ENCODE data around the gene SRP9.
A peak's percentile ranks its signal among the peaks of the same experiment; 100 is the strongest.
"Not testable (repeated sequence)": the region's sequence is repeated elsewhere in the genome, so short reads cannot be mapped to it uniquely, and the experiment has no call there.

The SRP9 gene

DNA sequence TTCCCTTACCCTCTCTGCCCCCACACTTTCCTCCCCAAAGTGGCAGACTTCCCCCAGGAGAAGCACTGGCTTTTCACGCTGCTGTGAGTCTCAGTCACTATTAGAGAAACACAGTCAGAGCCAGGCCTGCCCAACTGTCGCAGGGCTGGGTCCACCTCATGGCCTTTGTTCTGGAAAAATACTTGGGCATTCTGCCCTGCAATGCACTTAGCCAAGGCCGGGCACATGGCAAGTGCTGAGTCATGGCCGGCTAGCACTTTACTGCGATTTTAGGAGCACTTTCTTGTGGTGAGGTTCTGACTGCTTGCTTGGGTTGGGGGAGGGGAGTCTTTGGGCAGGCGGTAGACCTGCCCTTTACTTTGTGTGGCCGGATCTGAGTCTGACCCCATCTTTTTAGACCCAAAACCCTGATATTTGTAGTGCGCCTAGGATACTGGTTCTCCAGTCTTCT is 40.0 kb downstream of the SRP9 start:
- DNase-seq = peak; percentile 88

DNA sequence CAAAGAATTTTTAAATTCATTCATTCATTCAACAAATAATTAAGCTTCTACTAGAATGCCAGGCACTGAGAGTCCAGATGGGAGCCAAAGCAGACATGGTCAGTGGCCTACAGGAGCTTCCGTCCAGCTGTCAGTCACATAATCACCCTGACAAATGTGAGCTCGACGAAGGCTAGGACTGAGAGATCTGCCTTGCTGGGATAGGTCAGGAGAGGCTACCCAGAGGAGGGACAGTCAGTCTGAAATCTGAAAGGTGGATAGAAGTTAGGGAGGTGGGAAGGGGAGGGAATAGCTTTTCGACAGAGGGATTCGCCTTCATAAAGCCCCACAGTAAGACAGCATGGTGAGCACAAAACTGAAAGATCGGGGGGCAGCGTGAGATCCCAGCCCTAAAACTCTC is 40.6 kb downstream of the SRP9 start:
- no peak for DNase-seq

DNA sequence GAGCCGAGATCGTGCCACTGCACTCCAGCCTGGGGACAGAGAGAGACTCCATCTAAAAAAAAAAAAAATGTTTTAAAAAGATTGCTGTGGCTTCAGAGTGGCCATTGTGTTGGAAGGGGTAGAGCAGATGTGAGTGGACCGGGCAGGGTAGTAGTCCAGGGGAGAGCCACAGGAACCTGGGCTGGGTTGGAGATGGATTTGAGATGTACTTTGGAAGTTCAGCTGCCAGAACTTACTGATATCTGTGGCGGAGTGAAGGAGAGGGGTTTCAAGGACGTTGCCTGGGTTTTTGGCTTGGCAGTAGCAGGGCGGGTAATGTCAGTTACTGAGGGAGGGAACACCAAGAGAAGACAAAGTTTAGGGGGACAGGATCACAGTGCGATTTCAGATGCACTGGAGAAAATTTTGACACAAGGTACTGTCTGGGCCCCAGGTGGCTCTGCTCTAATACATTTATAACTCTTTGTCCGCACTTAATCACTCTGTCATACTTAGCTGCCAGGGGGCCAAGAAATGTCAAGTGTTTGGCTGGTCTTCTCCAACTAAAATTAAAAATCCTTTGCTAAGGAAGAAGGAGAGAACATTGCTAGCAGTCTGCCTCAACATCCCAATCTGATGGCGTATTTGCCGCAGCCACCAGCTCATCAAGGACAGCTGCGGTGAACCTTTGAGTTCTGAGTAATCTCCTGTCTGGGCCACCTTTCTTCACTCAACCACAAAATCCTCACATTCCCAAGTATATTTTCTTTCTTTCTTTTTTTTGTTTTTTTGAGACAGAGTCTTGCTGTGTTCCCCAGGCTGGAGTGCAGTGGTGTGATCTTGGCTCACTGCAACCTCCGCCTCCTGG is 41.9 kb downstream of the SRP9 start:
- no peak for DNase-seq

GRCh38 chr1:225820522-225821120 is 43.0 kb downstream of the SRP9 start:
- no peak for DNase-seq

GRCh38 chr1:225822655-225823403 is 45.2 kb downstream of the SRP9 start:
- DNase-seq = no peak

DNA sequence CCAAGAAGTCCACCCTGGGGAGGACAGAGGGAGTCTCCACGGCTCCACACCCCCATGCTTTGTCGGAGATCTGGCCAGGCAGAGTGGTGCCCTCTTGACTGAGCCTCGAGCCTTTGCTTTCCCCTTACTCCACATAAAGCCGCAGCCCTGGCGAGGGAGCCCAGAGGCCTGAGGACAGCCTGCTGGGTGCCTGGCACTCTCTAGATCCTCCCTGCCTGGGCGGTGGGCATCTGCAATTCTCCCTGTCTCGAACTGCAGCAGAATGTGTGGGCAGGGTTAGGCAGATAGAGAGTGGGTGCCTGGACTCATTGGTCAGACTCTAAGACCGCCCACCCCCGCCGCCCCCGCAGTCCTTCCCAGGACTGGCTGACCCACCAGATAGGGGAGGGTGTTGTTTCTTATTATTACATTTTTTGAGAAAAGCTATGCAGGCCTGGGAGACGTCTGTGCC is 46.2 kb downstream of the SRP9 start:
- DNase-seq = no peak

DNA sequence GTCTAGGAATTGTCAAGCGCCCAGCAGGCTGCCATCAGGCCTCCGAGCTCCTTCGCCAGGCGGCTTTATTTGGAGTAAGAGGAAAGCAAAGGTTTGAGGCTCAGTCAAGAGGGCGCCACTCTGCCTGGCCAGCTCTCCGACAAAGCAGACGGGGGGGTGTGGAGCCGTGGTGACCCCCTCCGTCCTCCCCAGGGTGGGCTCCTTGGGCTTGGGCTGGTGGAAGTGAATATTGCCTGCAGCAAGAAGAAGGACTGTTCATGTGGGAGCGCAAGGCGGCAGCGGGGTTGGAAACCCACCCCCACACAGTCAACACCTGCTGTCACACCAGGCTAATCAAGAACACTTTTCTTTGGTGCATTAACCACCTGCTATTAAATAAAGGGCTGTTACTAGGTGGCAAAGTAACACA is 46.9 kb downstream of the SRP9 start:
- DNase-seq = no peak

DNA sequence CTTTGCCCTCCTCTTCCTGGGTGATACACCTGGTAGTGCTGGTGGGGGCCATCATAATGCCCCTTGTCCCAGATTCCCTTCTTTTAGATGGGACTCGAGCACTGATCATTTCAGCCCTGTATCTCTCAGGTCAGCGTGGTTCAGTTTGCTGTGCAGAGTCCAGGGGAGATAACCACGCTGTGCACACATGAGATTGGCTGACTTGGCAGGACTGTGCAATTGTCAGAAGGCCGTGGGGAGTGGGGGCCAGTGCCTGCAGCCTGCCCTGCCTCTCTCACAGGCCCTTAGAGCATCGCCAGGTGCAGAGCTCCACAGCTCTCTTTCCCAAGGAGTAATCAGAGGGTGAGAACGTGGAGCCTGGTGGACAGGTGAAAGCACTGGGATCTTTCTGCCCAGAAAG is 47.5 kb downstream of the SRP9 start:
- no peak for DNase-seq

DNA sequence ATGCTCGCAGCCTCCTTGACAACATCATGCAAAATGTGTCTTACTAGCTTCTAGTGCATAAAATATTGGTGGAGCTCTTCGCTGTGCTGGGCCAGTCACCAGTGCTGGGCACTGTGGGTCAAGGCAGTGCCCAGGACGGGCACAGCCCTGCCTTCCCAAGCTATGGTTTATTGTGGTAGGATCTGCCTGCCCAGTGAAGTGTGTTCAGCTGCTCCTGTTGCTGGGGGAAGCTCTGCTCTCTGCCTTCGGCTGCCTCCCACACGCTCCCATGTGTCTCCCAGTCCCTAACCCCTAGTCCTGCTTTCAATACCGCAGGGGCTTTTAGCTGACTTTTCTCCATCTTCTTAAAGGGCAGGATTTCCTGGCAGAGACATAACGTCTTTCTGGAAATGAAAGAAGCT is 48.0 kb downstream of the SRP9 start:
- DNase-seq = no peak

- DNase-seq = no peak
Measured at GRCh38 chr1:225827076-225827475, 49.5 kb downstream of the SRP9 start.

GRCh38 chr1:225828706-225829345 is 51.2 kb downstream of the SRP9 start:
- DNase-seq = no peak

GRCh38 chr1:225830841-225831240 is 53.2 kb downstream of the SRP9 start:
- no peak for DNase-seq

DNA sequence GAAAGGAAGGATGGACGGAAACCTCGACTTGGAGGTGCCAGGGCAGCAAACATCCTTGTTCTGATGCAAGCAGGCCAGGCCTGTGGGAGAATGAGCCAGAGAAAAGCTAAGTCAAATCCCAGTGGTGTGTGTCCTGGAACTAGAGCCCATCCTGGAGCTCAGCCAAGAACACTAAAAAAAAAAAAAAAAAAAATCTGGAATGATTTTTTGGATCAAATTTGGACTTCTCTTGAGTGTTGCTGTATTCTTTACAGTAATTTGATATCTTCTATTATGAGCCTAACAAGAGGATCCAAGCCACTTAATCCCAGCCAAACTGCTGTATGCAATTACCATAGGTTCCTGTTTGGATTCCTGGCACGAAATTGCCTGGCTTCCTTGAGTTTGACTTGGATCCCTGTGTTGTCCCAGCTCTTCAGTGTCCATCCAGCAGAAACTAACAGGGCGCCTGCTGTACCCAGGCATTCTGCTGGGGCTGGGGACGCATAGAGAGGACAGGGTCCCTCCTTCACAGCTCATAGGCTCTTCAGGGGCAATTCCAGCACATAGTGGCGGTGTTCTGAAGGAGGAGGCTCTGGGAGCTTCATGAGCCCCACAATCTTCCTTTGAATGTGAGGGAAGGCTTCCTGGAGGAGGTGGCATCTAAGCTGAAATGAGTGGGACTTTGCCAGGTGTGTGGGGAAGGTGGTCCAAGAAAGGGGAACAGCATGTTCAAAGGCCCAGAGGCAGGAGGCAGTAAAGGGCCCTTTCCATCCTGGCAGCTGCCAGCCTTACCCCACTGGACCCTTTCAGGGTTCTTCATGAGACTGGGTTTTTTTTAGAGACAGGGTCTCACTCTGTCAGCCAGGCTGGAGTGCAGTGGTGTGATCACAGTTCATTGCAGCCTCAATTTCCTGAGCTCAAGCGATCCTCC is 57.0 kb downstream of the SRP9 start:
- no peak for DNase-seq

- DNase-seq = no peak
Measured at GRCh38 chr1:225835856-225836255, 58.2 kb downstream of the SRP9 start.

DNA sequence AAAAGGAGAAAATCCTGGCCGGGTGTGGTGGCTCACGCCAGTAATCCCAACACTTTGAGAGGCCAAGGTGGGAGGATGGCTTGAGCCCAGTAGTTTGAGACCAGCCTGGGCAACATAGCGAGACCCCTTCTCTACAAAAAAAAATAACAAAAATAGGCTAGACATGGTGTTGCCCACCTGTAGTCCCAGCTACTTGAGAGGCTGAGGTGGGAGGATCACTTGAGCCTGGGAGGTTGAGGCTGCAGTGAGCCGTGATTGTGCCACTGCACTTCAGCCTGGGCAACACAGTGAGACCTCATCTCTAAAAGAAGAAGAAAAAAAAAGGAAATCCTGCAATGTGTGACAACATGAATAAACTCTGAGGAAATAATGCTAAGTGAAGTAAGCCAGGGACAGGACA is 58.7 kb downstream of the SRP9 start:
- DNase-seq = not testable (repeated sequence)

GRCh38 chr1:225838793-225839192 is 61.2 kb downstream of the SRP9 start:
- DNase-seq = no peak
